HG02571 (cell line): Measurements from ENCODE around the gene ARHGAP26.
"Not testable (repeated sequence)": the region's sequence is repeated elsewhere in the genome, so short reads cannot be mapped to it uniquely, and the experiment has no call there.

ENCODE experiments used
- ATAC-seq: cut with Tn5 transposase; IDR thresholded peaks from one replicate; pipeline ENCODE4 v1.9.1; 2021; ENCODE audit warnings: mild to moderate bottlenecking, moderate library complexity; ENCODE audit not compliant: unreplicated experiment

ARHGAP26 gene

GRCh38 chr5:143101725-143102386 lies 331.7 kb downstream of the ARHGAP26 start:
- ATAC-seq: no peak

GRCh38 chr5:143102411-143102810 lies 332.2 kb downstream of the ARHGAP26 start:
- no peak for ATAC-seq

- ATAC-seq: no peak
Measured at GRCh38 chr5:143105216-143105905, 335.2 kb downstream of the ARHGAP26 start.

GRCh38 chr5:143106174-143106573 lies 336.0 kb downstream of the ARHGAP26 start:
- no peak for ATAC-seq

- ATAC-seq: no peak
Measured at GRCh38 chr5:143108498-143109128, 338.4 kb downstream of the ARHGAP26 start.

- ATAC-seq: no peak
Measured at GRCh38 chr5:143110591-143110990, 340.4 kb downstream of the ARHGAP26 start.

GRCh38 chr5:143111799-143112198 lies 341.6 kb downstream of the ARHGAP26 start:
- ATAC-seq: no peak

GRCh38 chr5:143113461-143113860 lies 343.3 kb downstream of the ARHGAP26 start:
- no peak for ATAC-seq

GRCh38 chr5:143114481-143114880 lies 344.3 kb downstream of the ARHGAP26 start:
- no peak for ATAC-seq

- no peak for ATAC-seq
Measured at GRCh38 chr5:143115381-143115780, 345.2 kb downstream of the ARHGAP26 start.

GRCh38 chr5:143116814-143117213 lies 346.6 kb downstream of the ARHGAP26 start:
- no peak for ATAC-seq

GRCh38 chr5:143117821-143118220 lies 347.6 kb downstream of the ARHGAP26 start:
- no peak for ATAC-seq

GRCh38 chr5:143118222-143118621 lies 348.0 kb downstream of the ARHGAP26 start:
- no peak for ATAC-seq

- ATAC-seq: not testable (repeated sequence)
Measured at GRCh38 chr5:143118818-143119217, 348.6 kb downstream of the ARHGAP26 start.

GRCh38 chr5:143119291-143119769 lies 349.2 kb downstream of the ARHGAP26 start:
- ATAC-seq: peak; percentile 82

- ATAC-seq: no peak
Measured at GRCh38 chr5:143119881-143120341, 349.7 kb downstream of the ARHGAP26 start.

GRCh38 chr5:143120460-143121134 lies 350.4 kb downstream of the ARHGAP26 start:
- ATAC-seq: no peak

GRCh38 chr5:143121135-143121475 lies 350.9 kb downstream of the ARHGAP26 start:
- ATAC-seq: no peak

- ATAC-seq: no peak
Measured at GRCh38 chr5:143124593-143124992, 354.4 kb downstream of the ARHGAP26 start.

GRCh38 chr5:143126174-143127019 lies 356.2 kb downstream of the ARHGAP26 start:
- ATAC-seq: no peak
